Measurements from ENCODE around the gene POMT2.

The POMT2 gene

DNA sequence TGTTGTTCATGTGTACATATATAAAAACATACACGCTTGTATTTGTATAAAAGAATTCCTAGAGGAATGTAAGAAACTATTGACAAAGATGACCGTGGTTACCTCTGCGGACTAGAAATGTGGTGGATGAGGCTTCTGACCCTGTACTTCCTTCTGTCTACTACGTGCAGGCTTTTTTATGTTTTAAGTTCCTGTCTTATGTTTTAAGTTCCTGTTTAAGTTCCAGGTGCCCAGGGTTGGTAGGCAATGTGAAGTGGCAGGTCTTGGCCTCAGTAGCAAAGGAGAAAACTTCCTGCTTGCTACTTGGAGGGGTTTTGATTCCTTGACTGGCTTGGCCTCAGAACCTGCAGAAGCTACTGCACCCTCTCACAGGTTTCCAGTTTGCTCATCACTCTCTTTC, 11.6 kb downstream of the POMT2 start:
- no peak overlapping the region for H3K27ac ChIP-seq
- H3K4me1 ChIP-seq = peaks cover 0 to 19% (median 5%) of the 10 kb centered on the region in 10 experiments; a peak in 11 of 20 replicates
- no peaks in the 10 kb centered on the region for H3K27me3 ChIP-seq
- H3K9me3 ChIP-seq (replicated peaks in 1 of 11) = no peaks in the 10 kb centered on the region
- peaks cover 0 to 10% (median 0%) of the 10 kb centered on the region in 11 experiments; a peak in 2 of 22 replicates for H4K20me1 ChIP-seq
- peaks cover 0 to 10% (median 0%) of the 10 kb centered on the region in 11 experiments; a peak in 6 of 22 replicates for H3K36me3 ChIP-seq
- peak overlapping the region in 7 of 11 experiments; percentile 10 to 39 (median 25); a peak in 7 of 22 replicates for H3K4me2 ChIP-seq
- no peak for TF ChIP-seq Cebpa-rat (IDR thresholded peaks at IDR 0.05)
- no peak overlapping the region for H3K9ac ChIP-seq
- H3K4me3 ChIP-seq = no peak overlapping the region

DNA sequence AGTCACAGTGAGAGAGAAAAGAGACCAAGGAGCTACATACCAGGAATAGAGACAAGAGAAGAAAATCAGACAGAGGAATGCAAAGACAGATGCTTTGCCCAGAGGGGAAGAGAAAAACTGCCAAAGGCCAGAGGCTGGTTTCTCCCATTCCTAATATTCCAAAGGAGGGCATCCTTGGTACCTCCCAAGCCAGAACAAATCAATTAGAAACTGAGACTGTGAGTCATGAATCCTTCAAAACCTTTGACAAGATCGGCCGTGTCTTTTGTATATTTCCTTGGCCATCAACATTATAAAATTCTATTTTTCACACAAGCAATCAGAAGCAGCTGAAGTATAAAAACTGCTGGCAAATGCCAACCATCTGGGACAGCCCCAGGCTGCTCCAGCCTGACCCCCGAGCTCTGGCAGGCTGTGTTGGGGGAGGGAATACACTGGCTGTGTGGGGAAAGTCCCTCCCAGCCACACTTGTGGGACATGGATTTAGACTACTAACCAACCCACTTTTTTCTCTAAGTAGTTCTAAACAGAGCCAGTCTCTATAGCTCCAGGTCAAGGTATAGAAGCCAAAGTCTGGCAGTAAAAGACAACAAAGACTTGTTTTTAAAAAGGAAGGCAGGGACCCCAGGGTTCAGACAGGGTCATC, 13.7 kb downstream of the POMT2 start:
- Histone ChIP-seq H3K4me1 (peaks cover 0 to 35% (median 7%) of the 10 kb centered on the region in 10 experiments; a peak in 12 of 20 replicates), H3K27ac (no peak overlapping the region), H3K4me2 (no peak overlapping the region), H3K27me3 (no peaks in the 10 kb centered on the region), H3K36me3 (peaks cover 0 to 21% (median 4%) of the 10 kb centered on the region in 11 experiments; a peak in 8 of 22 replicates), H3K4me3 (no peak overlapping the region), H3K9me3 (replicated peaks in 1 of 11) (no peaks in the 10 kb centered on the region), H3K9ac (no peak overlapping the region), H4K20me1 (peaks cover 0 to 10% (median 0%) of the 10 kb centered on the region in 11 experiments; a peak in 1 of 22 replicates)
- TF ChIP-seq Cebpa-rat (IDR thresholded peaks at IDR 0.05) = no peak

DNA sequence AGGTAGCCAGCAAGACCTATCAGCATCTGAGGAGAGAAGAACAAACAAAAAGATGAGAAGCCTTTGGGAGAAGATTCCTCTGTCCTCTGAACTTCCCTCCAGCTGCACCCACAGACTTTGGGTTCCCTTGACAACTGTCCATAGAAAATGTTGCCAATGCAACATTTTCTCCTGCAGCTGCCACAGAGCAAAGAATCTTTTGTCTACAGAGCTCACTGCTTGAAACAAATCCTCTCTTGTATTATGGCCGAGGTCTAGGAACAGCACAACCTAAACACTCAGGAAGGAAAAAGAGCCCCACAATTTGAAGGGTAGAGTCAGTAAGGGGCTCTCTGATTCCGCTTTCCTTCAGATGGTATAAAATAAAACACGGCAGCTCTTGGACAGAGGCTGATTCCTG, 14.3 kb downstream of the POMT2 start:
- Histone ChIP-seq H3K9ac (no peak overlapping the region), H3K4me3 (no peak overlapping the region), H3K36me3 (peaks cover 0 to 24% (median 4%) of the 10 kb centered on the region in 11 experiments; a peak in 8 of 22 replicates), H3K9me3 (replicated peaks in 1 of 11) (no peaks in the 10 kb centered on the region), H3K27ac (no peak overlapping the region), H3K4me1 (peaks cover 0 to 35% (median 7%) of the 10 kb centered on the region in 10 experiments; a peak in 12 of 20 replicates), H3K27me3 (no peaks in the 10 kb centered on the region), H4K20me1 (peaks cover 0 to 10% (median 0%) of the 10 kb centered on the region in 11 experiments; a peak in 1 of 22 replicates), H3K4me2 (no peak overlapping the region)
- no peak for TF ChIP-seq Cebpa-rat (IDR thresholded peaks at IDR 0.05)

DNA sequence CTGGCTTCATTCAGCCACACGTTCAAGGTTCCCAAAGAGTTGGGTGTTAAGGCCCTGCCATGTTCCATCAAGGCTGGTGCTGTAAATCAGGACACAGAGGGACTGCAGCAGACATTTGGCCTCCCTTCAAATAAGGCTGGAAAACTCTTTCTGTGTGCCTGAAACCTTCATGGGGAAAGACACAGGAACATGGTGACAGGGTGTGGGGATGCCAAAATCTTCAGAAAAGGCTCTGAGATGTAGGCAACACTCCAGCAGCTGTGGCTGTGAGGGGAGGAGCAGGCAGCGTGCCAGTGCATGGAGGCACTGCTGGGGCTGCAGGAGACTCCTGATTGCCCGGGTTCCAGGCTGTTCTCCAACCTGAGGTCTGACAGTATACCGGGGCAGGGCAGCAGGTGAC, 15.0 kb downstream of the POMT2 start:
- Histone ChIP-seq H4K20me1 (peaks cover 0 to 10% (median 0%) of the 10 kb centered on the region in 11 experiments; a peak in 1 of 22 replicates), H3K27me3 (no peaks in the 10 kb centered on the region), H3K27ac (no peak overlapping the region), H3K4me1 (peaks cover 0 to 35% (median 7%) of the 10 kb centered on the region in 10 experiments; a peak in 12 of 20 replicates), H3K4me2 (no peak overlapping the region), H3K9me3 (replicated peaks in 1 of 11) (no peaks in the 10 kb centered on the region), H3K9ac (no peak overlapping the region), H3K4me3 (no peak overlapping the region), H3K36me3 (peaks cover 0 to 24% (median 4%) of the 10 kb centered on the region in 11 experiments; a peak in 8 of 22 replicates)
- TF ChIP-seq Cebpa-rat (IDR thresholded peaks at IDR 0.05) = no peak

DNA sequence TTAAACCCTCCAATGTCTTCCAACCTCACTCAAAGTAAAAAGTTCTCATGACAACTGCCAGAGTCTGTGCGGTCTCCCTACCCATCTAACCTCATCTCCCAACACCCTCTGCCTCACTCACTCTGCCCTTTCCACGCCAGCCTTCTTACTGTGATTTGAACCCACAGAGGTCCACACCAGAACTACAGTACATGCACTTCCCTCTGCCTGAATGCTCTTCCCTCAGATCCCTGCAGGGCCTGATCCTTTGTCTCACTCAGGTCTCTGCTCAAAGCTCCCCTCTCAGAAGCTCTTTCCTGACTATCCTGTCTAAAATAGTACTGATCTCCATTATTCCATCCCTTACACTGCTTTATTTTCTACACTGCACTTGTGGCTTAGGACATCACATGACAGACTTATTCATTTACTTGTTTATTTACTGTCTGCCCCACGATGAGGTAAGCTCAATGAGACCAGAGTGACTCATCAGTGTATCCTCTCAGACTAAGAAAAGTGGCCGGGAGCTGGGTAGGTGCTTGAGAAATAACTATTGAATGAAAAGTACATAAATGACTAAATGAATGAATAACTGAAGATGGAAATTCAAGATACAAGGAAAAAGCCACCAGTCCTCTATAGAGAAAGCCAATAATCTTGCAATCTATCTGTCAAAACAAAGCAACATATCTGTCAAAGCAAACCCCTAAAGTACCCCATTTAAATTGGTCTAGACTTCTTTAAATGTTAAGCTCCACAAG, 17.1 kb downstream of the POMT2 start:
- Histone ChIP-seq H3K36me3 (peaks cover 0 to 25% (median 8%) of the 10 kb centered on the region in 11 experiments; a peak in 12 of 22 replicates), H3K27me3 (no peaks in the 10 kb centered on the region), H3K9ac (peak overlapping the region in 2 of 11 experiments; percentile 7 to 18; a peak in 2 of 22 replicates), H4K20me1 (peaks cover 0 to 10% (median 0%) of the 10 kb centered on the region in 11 experiments; a peak in 2 of 22 replicates), H3K4me1 (peaks cover 0 to 27% (median 0%) of the 10 kb centered on the region in 10 experiments; a peak in 8 of 20 replicates), H3K4me2 (peak overlapping the region in 4 of 11 experiments; percentile 30 to 68 (median 65); a peak in 7 of 22 replicates), H3K9me3 (replicated peaks in 1 of 11) (no peaks in the 10 kb centered on the region), H3K27ac (peak overlapping the region in 4 of 11 experiments; percentile 5 to 71 (median 40); a peak in 5 of 22 replicates), H3K4me3 (no peak overlapping the region)
- TF ChIP-seq Cebpa-rat (IDR thresholded peaks at IDR 0.05) = no peak

DNA sequence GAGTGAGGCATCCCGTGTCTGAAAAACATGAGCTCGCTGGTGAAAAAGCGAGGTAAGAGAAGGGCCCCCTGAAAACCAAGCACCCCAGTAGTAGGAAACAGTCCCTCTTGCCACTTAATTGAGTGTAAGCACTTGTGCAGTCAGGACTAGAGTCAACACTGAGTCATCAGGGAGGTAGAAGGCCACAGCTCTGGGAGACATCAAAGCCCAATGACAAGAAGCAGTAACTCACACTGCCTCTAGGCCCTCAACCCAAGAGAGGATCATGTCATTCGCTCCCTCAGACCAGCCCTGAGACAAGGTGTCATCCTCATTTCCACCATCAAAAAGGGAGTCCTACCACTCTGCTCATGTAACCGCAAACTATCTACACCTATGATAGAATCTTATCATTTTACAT, 17.8 kb downstream of the POMT2 start:
- peak overlapping the region in 3 of 11 experiments; percentile 13 to 68 (median 67); a peak in 5 of 22 replicates for H3K4me2 ChIP-seq
- H3K36me3 ChIP-seq = peaks cover 0 to 32% (median 11%) of the 10 kb centered on the region in 11 experiments; a peak in 12 of 22 replicates
- H3K9me3 ChIP-seq (replicated peaks in 1 of 11) = no peaks in the 10 kb centered on the region
- H3K4me1 ChIP-seq = peaks cover 0 to 27% (median 2%) of the 10 kb centered on the region in 10 experiments; a peak in 9 of 20 replicates
- no peak for TF ChIP-seq Cebpa-rat (IDR thresholded peaks at IDR 0.05)
- peaks cover 0 to 10% (median 0%) of the 10 kb centered on the region in 11 experiments; a peak in 2 of 22 replicates for H4K20me1 ChIP-seq
- peak overlapping the region in 4 of 11 experiments; percentile 5 to 71 (median 40); a peak in 5 of 22 replicates for H3K27ac ChIP-seq
- H3K9ac ChIP-seq = no peak overlapping the region
- H3K4me3 ChIP-seq = no peak overlapping the region
- H3K27me3 ChIP-seq = no peaks in the 10 kb centered on the region

DNA sequence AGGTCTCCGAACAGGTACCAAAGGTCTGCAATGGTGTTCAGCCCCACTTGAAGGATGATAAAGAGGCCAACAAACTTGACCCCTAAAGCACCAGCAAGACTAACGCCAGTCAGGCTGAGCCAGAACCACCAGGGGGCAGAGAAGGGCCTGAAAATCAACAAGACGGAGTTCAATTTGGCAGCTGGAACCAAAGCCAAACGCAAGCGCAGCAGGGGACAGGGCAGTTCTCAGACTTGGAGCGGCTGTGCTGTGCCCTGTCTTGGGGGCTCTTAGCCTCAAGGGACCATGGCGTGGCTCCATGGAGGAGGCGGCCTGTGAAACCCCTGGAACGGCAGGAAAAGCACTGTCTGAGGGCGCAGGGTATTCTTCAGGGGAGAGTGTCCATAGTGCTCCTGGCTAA, 19.6 kb downstream of the POMT2 start:
- Histone ChIP-seq H3K27ac (no peak overlapping the region), H3K36me3 (peaks cover 0 to 49% (median 16%) of the 10 kb centered on the region in 11 experiments; a peak in 16 of 22 replicates), H4K20me1 (peaks cover 0 to 6% (median 0%) of the 10 kb centered on the region in 11 experiments; a peak in 1 of 22 replicates), H3K27me3 (no peaks in the 10 kb centered on the region), H3K9me3 (replicated peaks in 1 of 11) (no peaks in the 10 kb centered on the region), H3K4me1 (peaks cover 0 to 21% (median 2%) of the 10 kb centered on the region in 10 experiments; a peak in 8 of 20 replicates), H3K9ac (no peak overlapping the region), H3K4me2 (no peak overlapping the region), H3K4me3 (no peak overlapping the region)
- no peak for TF ChIP-seq Cebpa-rat (IDR thresholded peaks at IDR 0.05)

DNA sequence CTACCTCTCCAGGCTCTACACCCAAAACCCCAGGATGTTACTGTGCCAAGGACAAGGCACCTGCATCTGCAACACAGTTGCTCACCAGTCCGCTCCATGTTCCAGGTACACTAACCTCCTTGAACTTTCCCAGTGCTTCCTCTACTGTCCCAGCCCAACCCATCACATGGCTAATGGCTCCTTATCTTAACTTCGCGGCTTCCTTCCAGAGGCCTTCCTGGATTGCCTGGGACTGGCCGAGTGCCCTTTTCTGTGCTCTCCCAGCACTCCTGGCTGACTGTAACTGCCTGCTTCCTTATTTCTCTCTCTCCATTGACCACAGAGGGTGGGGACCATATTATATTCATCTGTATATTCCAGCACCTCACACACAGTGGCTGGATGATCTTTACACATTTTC, 20.9 kb downstream of the POMT2 start:
- Histone ChIP-seq H3K9ac (no peak overlapping the region), H3K27me3 (no peaks in the 10 kb centered on the region), H3K4me3 (no peak overlapping the region), H3K4me1 (peaks cover 0 to 21% (median 2%) of the 10 kb centered on the region in 10 experiments; a peak in 8 of 20 replicates), H3K36me3 (peaks cover 6 to 47% (median 20%) of the 10 kb centered on the region in 11 experiments; a peak in 16 of 22 replicates), H4K20me1 (peaks cover 0 to 6% (median 0%) of the 10 kb centered on the region in 11 experiments; a peak in 1 of 22 replicates), H3K27ac (no peak overlapping the region), H3K9me3 (replicated peaks in 1 of 11) (no peaks in the 10 kb centered on the region), H3K4me2 (no peak overlapping the region)
- TF ChIP-seq Cebpa-rat (IDR thresholded peaks at IDR 0.05) = no peak

Measured in BLaER1 treated with 17β-estradiol and CSF1 and Interleukin-3, amounts not matched to agents 10 nM and 100 nM (cell line).